HepG2 (cell line): ENCODE measurements around the gene CLPTM1L.
"Not testable (repeated sequence)": the region's sequence is repeated elsewhere in the genome, so short reads cannot be mapped to it uniquely, and the experiment has no call there.

Source experiments
- CTCF ChIP-seq: sonication (generic); formaldehyde crosslinking; IDR thresholded peaks from 2 replicates; pipeline ENCODE4 v1.5.0; 2020; ENCODE audit warnings: mild to moderate bottlenecking, missing genetic modification reagents, moderate library complexity
- EZH2 ChIP-seq: conservative IDR thresholded peaks from 2 replicates; pipeline ENCODE4 v1.6.1; 2012; ENCODE audit warnings: mild to moderate bottlenecking, low read depth, low read length, moderate library complexity
- JUN ChIP-seq: sonication (generic); formaldehyde crosslinking; IDR thresholded peaks from 2 replicates; pipeline ENCODE4 v1.4.0; 2020; ENCODE audit warnings: mild to moderate bottlenecking, missing genetic modification reagents
- SMC3 ChIP-seq: IDR thresholded peaks from 2 replicates; pipeline ENCODE4 v1.6.1; 2011; ENCODE audit warnings: low read length, improper control_type of control experiment
- ZBTB21 ChIP-seq: sonication (generic); formaldehyde crosslinking; IDR thresholded peaks from 2 replicates; pipeline ENCODE4 v1.4.0; 2020; ENCODE audit warnings: missing genetic modification reagents

GRCh38 chr5:1283729-1284041, 61.2 kb downstream of the CLPTM1L start:
- TF ChIP-seq CTCF (CRISPR knock-in tag); JUN (CRISPR knock-in tag); ZBTB21; EZH2; SMC3: not testable (repeated sequence)
